K562 (cell line): ENCODE data around the gene MYO3B. TPM values are rescaled to one million over a fixed set of nuclear protein-coding genes. Genes with fewer than 3 reads are reported as not detected.

Experiments used
- ATAC-seq: fragments of 200-7000 bp; cut with Tn5 transposase; 3 replicates; pipeline ENCODE4 v1.9.1; 2020; ENCODE audit warnings: moderate library complexity
- BruUV-seq: library from RNA; stranded (reverse); fragments of 400-500 nt; replicated peaks from 2 replicates; lab custom pipeline; 2021; lab: Mats Ljungman, UMichigan
- CTCF ChIA-PET: fragments of 300-600 bp; formaldehyde crosslinking; extraction: SDS; loops from one replicate; lab custom pipeline; 2021; ENCODE audit warnings: low intra/inter-chr PET ratio; lab: Yijun Ruan, JAX
- POLR2A ChIA-PET: fragments of 300-600, 350-650 bp; sonication (Branson Sonifier 250); formaldehyde crosslinking; extraction: SDS; loops from one replicate; lab custom pipeline; 2021; ENCODE audit warnings: antibody characterized with exemption, inconsistent platforms; lab: Yijun Ruan, JAX
- DNase-seq, 4 experiments: peaks; one replicate each; pipeline versions ENCODE4 v3.0.0 to v3.0.0-alpha.2; 2011 to 2018; ENCODE audit warnings: low spot score in 3 of 4, mixed read lengths in 3 of 4; ENCODE audit errors: extremely low read depth in 1 of 4
- FAIRE-seq: peaks from 2 replicates; lab custom pipeline; 2011; peaks lifted over from hg19 to GRCh38; lab: Jason Lieb, UNC
- H2AFZ ChIP-seq: 2 replicates; pipeline ENCODE4 v1.6.0; 2011; ENCODE audit warnings: low read depth, low read length, control low read depth, inconsistent platforms
- H3K27ac ChIP-seq: fragments of 200-600 bp; 3 replicates; pipeline ENCODE4 v1.8.0; 2011; ENCODE audit warnings: low read depth, mild to moderate bottlenecking, control low read depth, inconsistent platforms, low read length, moderate library complexity, mixed read lengths; ENCODE audit errors: extremely low read depth
- H3K27me3 ChIP-seq, 2 experiments: fragments of 300-600 bp in 1 of 2; 2 replicates in 1 of 2; 3 replicates in 1 of 2; pipeline versions ENCODE4 v1.6.0 to v1.8.0; 2011; ENCODE audit warnings: inconsistent platforms in 2 of 2, low read length in 2 of 2, mild to moderate bottlenecking in 1 of 2, mixed read lengths in 1 of 2, moderate library complexity in 1 of 2; ENCODE audit not compliant: control insufficient read depth in 2 of 2, insufficient read depth in 2 of 2
- H3K36me3 ChIP-seq: fragments of 300-600 bp; 3 replicates; pipeline ENCODE4 v1.8.0; 2011; ENCODE audit warnings: mild to moderate bottlenecking, low read length, inconsistent platforms; ENCODE audit not compliant: control insufficient read depth, insufficient read depth
- H3K4me1 ChIP-seq, 2 experiments: fragments of 200-600 bp in 1 of 2; replicated peaks in 1 of 2; 2 replicates in 1 of 2; 3 replicates in 1 of 2; pipeline versions ENCODE4 v1.5.1 to v1.8.0; 2011; ENCODE audit warnings: inconsistent platforms in 2 of 2, low read length in 2 of 2, mild to moderate bottlenecking in 1 of 2, mixed read lengths in 1 of 2, moderate library complexity in 1 of 2; ENCODE audit not compliant: control insufficient read depth in 2 of 2, insufficient read depth in 2 of 2
- H3K4me2 ChIP-seq: 2 replicates; pipeline ENCODE4 v1.6.1; 2011; ENCODE audit warnings: low read length, control low read depth, inconsistent platforms, mixed read lengths; ENCODE audit not compliant: insufficient read depth
- H3K4me3 ChIP-seq: fragments of 200-600 bp; sonication (generic), shearing (Covaris generic); 2 replicates; pipeline ENCODE4 v1.5.1; 2016; ENCODE audit warnings: control low read depth, inconsistent platforms
- H3K79me2 ChIP-seq: fragments of 200-600 bp; 3 replicates; pipeline ENCODE4 v1.8.0; 2011; ENCODE audit warnings: low read length, inconsistent platforms; ENCODE audit not compliant: control insufficient read depth, insufficient read depth
- H3K9ac ChIP-seq, 2 experiments: 2 replicates each; pipeline versions ENCODE4 v1.6.0 to v1.6.1; 2011; ENCODE audit warnings: low read depth in 2 of 2, low read length in 2 of 2, control low read depth in 1 of 2, inconsistent platforms in 1 of 2, mild to moderate bottlenecking in 1 of 2, mixed read lengths in 1 of 2; ENCODE audit not compliant: insufficient read depth in 1 of 2
- H3K9me1 ChIP-seq: one replicate; pipeline ENCODE4 v1.6.0; 2011; ENCODE audit warnings: inconsistent platforms, mild to moderate bottlenecking, low read length, moderate library complexity; ENCODE audit not compliant: control insufficient read depth, insufficient read depth
- H3K9me3 ChIP-seq: replicated peaks from 2 replicates; pipeline ENCODE4 v1.5.1; 2011; ENCODE audit warnings: low read depth, low read length, inconsistent platforms; ENCODE audit not compliant: control insufficient read depth, insufficient read depth
- H4K20me1 ChIP-seq: replicated peaks from 2 replicates; pipeline ENCODE4 v1.6.1; 2011; ENCODE audit warnings: low read length, inconsistent platforms, mixed read lengths; ENCODE audit not compliant: control insufficient read depth, insufficient read depth
- CHD4 ChIP-seq: fragments of 200-600 bp; sonication (generic); IDR thresholded peaks from 3 replicates; pipeline ENCODE4 v1.6.1; 2012; ENCODE audit warnings: low read depth, mild to moderate bottlenecking, mixed read lengths, low read length, inconsistent platforms; ENCODE audit not compliant: insufficient read depth, insufficient replicate concordance, poor library complexity, severe bottlenecking
- DDX20 ChIP-seq: fragments of 450-650 bp; IDR thresholded peaks from 2 replicates; pipeline ENCODE4 v1.6.1; 2016; ENCODE audit warnings: missing genetic modification characterization, low read depth, mild to moderate bottlenecking, missing compliant biosample characterization, moderate library complexity
- FOXA3 ChIP-seq, 2 experiments: fragments of 450-650 bp in 1 of 2; sonication (generic) in 1 of 2; formaldehyde crosslinking; IDR thresholded peaks in 1 of 2; conservative IDR thresholded peaks in 1 of 2; 2 replicates each; pipeline versions ENCODE4 v1.4.0 to v1.8.0; 2020 to 2022; ENCODE audit warnings: mild to moderate bottlenecking in 2 of 2, missing genetic modification reagents in 1 of 2
- HNRNPLL ChIP-seq: fragments of 200-400 bp; formaldehyde crosslinking; IDR thresholded peaks from 2 replicates; pipeline ENCODE4 v1.6.1; 2017; ENCODE audit warnings: low read length, low read depth, mild to moderate bottlenecking; ENCODE audit not compliant: poor library complexity, severe bottlenecking
- MIER1 ChIP-seq: fragments of 450-650 bp; IDR thresholded peaks from 2 replicates; pipeline ENCODE4 v1.6.1; 2016; ENCODE audit warnings: antibody characterized with exemption, mild to moderate bottlenecking, low read depth
- POLR2AphosphoS2 ChIP-seq: IDR thresholded peaks from 2 replicates; pipeline ENCODE4 v1.6.1; 2012; ENCODE audit warnings: low read length, improper control_type of control experiment
- RAD21 ChIP-seq, 2 experiments: fragments of 250-450 bp in 1 of 2; fragments of 450-650 bp in 1 of 2; sonication (Bioruptor Pico) in 1 of 2; formaldehyde crosslinking in 1 of 2; IDR thresholded peaks in 1 of 2; conservative IDR thresholded peaks in 1 of 2; 2 replicates each; pipeline versions ENCODE4 v1.4.0 to v1.8.0; 2020 to 2022; ENCODE audit warnings: mild to moderate bottlenecking in 2 of 2, moderate library complexity in 1 of 2
- RBM15 ChIP-seq: fragments of 200-400 bp; formaldehyde crosslinking; IDR thresholded peaks from 2 replicates; pipeline ENCODE4 v1.6.1; 2018; ENCODE audit warnings: mild to moderate bottlenecking, low read length, moderate library complexity; ENCODE audit not compliant: insufficient read depth
- STAT5A ChIP-seq: IDR thresholded peaks from 2 replicates; pipeline ENCODE4 v1.6.1; 2012; ENCODE audit warnings: low read length, inconsistent platforms, borderline replicate concordance
- TBL1XR1 ChIP-seq, 2 experiments: IDR thresholded peaks; 2 replicates each; pipeline ENCODE4 v1.6.1; 2012; ENCODE audit warnings: improper control_type of control experiment in 2 of 2, low read length in 2 of 2, mild to moderate bottlenecking in 1 of 2
- TCF7L2 ChIP-seq: fragments of 150-350 bp; IDR thresholded peaks from 2 replicates; pipeline ENCODE4 v1.6.1; 2016; ENCODE audit warnings: low read depth, mild to moderate bottlenecking, low read length, moderate library complexity
- ZBTB1 ChIP-seq: sonication (generic); formaldehyde crosslinking; IDR thresholded peaks from 2 replicates; pipeline ENCODE4 v1.8.1; 2023; ENCODE audit warnings: missing genetic modification reagents, low read depth, mild to moderate bottlenecking, borderline replicate concordance
- ZNF347 ChIP-seq: fragments of 450-650 bp; formaldehyde crosslinking; IDR thresholded peaks from 2 replicates; pipeline ENCODE4 v1.4.0; 2020; ENCODE audit warnings: low read depth, mild to moderate bottlenecking, moderate library complexity
- ZNF778 ChIP-seq: fragments of 450-650 bp; formaldehyde crosslinking; IDR thresholded peaks from 2 replicates; pipeline ENCODE4 v1.4.0; 2020; ENCODE audit warnings: mild to moderate bottlenecking, moderate library complexity
- ZNF780A ChIP-seq: fragments of 250-450 bp; sonication (Bioruptor Pico); IDR thresholded peaks from 2 replicates; pipeline ENCODE4 v1.5.0; 2021; ENCODE audit warnings: mild to moderate bottlenecking
- WGBS: fragments of 100-300 bp; shearing (Covaris generic); methylation state at CpG from one replicate; pipeline ENCODE4 v1.1.6; 2016; ENCODE audit warnings: low coverage, mixed read lengths; ENCODE audit not compliant: insufficient coverage; ENCODE audit errors: missing lambda C conversion rate; 5-methylcytosine and 5-hydroxymethylcytosine counted together
- in situ Hi-C: fragments of 300-500 bp; cut with MboI; formaldehyde crosslinking; loops from 4 replicates; pipeline ENCODE4 v1.15.0; 2018; ENCODE audit warnings: inconsistent platforms, mixed read lengths
- intact Hi-C: fragments of 100-400 bp; cut with micrococcal nuclease; formaldehyde crosslinking; loops from 2 replicates; pipeline ENCODE4 v1.14.2; 2022
- polyA plus RNA-seq, 8 experiments: library from polyadenylated mRNA; depleted of rRNA in 4 of 8; stranded (reverse) in 5 of 8; unstranded in 3 of 8; fragments of >200 nt; fragmentation: Nextera tagmentation in 2 of 8; fragmentation: Illumina TruSeq in 1 of 8; extraction: Ambion mirVana in 2 of 8; extraction: Trizol in 1 of 8; gene quantifications; 2 replicates each; pipeline versions ENCODE4 v1.2.1 to v1.2.3, GENCODE V29; 2011 to 2014; ENCODE audit warnings: inconsistent platforms in 1 of 8, missing spikeins in 1 of 8
- total RNA-seq, 7 experiments: library from RNA; depleted of rRNA in 6 of 7; stranded (reverse); fragments of >200 nt in 6 of 7; fragmentation: Illumina TruSeq in 2 of 7; extraction: Trizol in 2 of 7; gene quantifications; 2 replicates each; pipeline versions ENCODE4 v1.2.1 to v1.2.3, GENCODE V29; 2011 to 2021; ENCODE audit warnings: low replicate concordance in 1 of 7

Gene MYO3B
- total and polyA plus RNA-seq, 9 of the 15 experiments (the other 6 are each of a cell fraction or from before 2014, with no cell fraction given): 2.7 to 6.5 (median 3.6) TPM

- DNase-seq: no peak
- H3K79me2 ChIP-seq: no peaks in the 10 kb centered on the region
- CTCF ChIA-PET: no interaction called here
- WGBS: 13% methylated on average over 8 of the region's 8 CpGs
- H3K36me3 ChIP-seq: no peaks in the 10 kb centered on the region
- no peaks in the 10 kb centered on the region for H3K9me3 ChIP-seq
- in situ Hi-C loops: no loop called here
- no peak overlapping the region for H3K9ac ChIP-seq
- no peak overlapping the region for H2AFZ ChIP-seq
- FAIRE-seq: no peak
- peaks cover 0 to 10% of the 10 kb centered on the region in 2 experiments; a peak in 3 of 5 replicates for H3K27me3 ChIP-seq
- BruUV-seq: no TSS peak
- ATAC-seq: no peak
- TF ChIP-seq FOXA3 (CRISPR knock-in tag; conservative IDR thresholded peaks at IDR 0.05 in 1 of 2, IDR thresholded peaks at IDR 0.05 in 1 of 2): no peak
- no peak for TF ChIP-seq DDX20 (tag)
- no peak for TF ChIP-seq RBM15
- no peak for TF ChIP-seq RAD21 (CRISPR knock-in tag; conservative IDR thresholded peaks at IDR 0.05 in 1 of 2, IDR thresholded peaks at IDR 0.05 in 1 of 2)
- no peak for TF ChIP-seq TCF7L2
- no peak for TF ChIP-seq ZNF778
- TF ChIP-seq HNRNPLL: no peak
- TF ChIP-seq CHD4: no peak
- no peak for TF ChIP-seq ZNF780A (CRISPR knock-in tag)
- no peak for TF ChIP-seq ZBTB1 (CRISPR knock-in tag)
- no peak for TF ChIP-seq ZNF347
- TF ChIP-seq POLR2AphosphoS2: no peak
- no peak for TF ChIP-seq TBL1XR1 (IDR thresholded peaks at IDR 0.05; ENCODE audit: low read length in 2 of 2)
- no peak for TF ChIP-seq MIER1
- TF ChIP-seq STAT5A: no peak
- peaks cover 0 to 5% of the 10 kb centered on the region in 2 experiments; a peak in 1 of 5 replicates for H3K4me1 ChIP-seq
- H3K27ac ChIP-seq: no peak overlapping the region
- no peak overlapping the region for H3K4me3 ChIP-seq
- no peaks in the 10 kb centered on the region for H4K20me1 ChIP-seq
- POLR2A ChIA-PET: interaction anchor here (1.1 to 1.9 kb wide), 2 partner anchors 11 to 21 kb away, joined by 3 to 4 read pairs; no protein-coding TSS in a partner anchor
- no peaks in the 10 kb centered on the region for H3K9me1 ChIP-seq
- intact Hi-C loops: no loop called here
- no peak overlapping the region for H3K4me2 ChIP-seq
Measured at GRCh38 chr2:170509452-170510193, 331.7 kb downstream of the MYO3B start.
